ENCODE measurements around the gene OSBPL10. TPM values are rescaled to one million over a fixed set of nuclear protein-coding genes. Genes with fewer than 3 reads are reported as not detected.

OSBPL10 gene
- total and polyA plus RNA-seq, 2 donors (not counting 1 experiment from before 2014, with no cell fraction given): 7.1 to 7.5 TPM

DNA sequence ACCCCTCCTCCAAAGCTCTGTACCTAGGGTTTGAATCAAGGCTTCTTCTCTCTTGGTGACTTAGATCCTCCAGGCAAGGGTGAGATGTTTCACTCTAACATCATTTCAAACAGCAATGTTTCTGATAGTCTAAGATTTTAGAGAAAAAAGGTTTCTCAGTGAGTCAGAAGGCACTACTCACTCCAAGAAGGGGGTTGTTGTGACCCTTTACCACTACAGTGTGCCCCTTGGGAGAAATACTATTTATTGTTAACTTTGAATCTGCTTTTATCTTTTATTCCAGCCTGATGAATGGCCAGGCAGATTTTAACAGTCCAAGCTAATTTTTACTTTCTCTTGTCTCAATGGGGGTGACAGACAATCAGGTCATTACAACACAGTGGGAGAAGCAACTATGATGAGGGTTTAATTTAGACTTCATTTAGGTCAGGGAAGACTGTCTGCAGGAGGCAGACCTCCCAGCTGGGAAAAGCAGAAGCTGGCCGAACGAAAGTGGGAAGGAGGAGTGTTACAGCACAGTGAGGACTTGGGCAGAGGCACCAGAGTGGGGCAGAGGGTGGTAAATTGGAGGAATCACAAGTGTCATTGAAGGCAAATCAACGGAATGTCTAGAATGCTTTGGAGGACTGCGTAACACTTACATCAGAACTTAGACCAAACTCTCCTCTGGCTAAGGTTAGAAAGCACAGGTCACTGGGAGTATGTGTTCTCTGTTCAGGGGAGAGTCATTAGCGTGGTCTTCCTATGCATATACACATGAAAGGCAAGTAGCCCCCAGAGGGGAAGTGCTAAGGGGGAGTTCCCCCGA, 21.7 kb upstream of the OSBPL10 start:
- H3K79me2 ChIP-seq (ENCODE audit: control insufficient read depth, insufficient read depth, low read length): no peaks in the 10 kb centered on the region
- H3K27me3 ChIP-seq (ENCODE audit: control insufficient read depth, insufficient read depth, low read length): peaks cover 2% of the 10 kb centered on the region
- DNase-seq (ENCODE audit: low read depth in 2 of 2): peak in 1 of 2 donors; percentile 93
- no peaks in the 10 kb centered on the region for H3K4me1 ChIP-seq (ENCODE audit: control insufficient read depth, extremely low read depth, insufficient read depth, low read length)
- no peak overlapping the region for H3K27ac ChIP-seq (ENCODE audit: insufficient read depth, low read length)
- no peaks in the 10 kb centered on the region for H3K36me3 ChIP-seq (ENCODE audit: control insufficient read depth, insufficient read depth, low read length)
- no peaks in the 10 kb centered on the region for H4K20me1 ChIP-seq (ENCODE audit: control insufficient read depth, extremely low read depth, insufficient read depth, low read length)
- no peaks in the 10 kb centered on the region for H3K9me3 ChIP-seq (ENCODE audit: control insufficient read depth, insufficient read depth, low read depth, low read length)
- H3K9ac ChIP-seq (ENCODE audit: insufficient read depth, low read length): no peak overlapping the region
- H3K4me3 ChIP-seq (replicated peaks in 1 of 4; ENCODE audit: control extremely low read depth in 1 of 4, insufficient read depth in 1 of 4, low read depth in 3 of 4, low read length in 4 of 4): no peak overlapping the region
- H3K4me2 ChIP-seq (ENCODE audit: extremely low read depth, insufficient read depth, low read length): no peak overlapping the region
- TF ChIP-seq, protein P1, sequence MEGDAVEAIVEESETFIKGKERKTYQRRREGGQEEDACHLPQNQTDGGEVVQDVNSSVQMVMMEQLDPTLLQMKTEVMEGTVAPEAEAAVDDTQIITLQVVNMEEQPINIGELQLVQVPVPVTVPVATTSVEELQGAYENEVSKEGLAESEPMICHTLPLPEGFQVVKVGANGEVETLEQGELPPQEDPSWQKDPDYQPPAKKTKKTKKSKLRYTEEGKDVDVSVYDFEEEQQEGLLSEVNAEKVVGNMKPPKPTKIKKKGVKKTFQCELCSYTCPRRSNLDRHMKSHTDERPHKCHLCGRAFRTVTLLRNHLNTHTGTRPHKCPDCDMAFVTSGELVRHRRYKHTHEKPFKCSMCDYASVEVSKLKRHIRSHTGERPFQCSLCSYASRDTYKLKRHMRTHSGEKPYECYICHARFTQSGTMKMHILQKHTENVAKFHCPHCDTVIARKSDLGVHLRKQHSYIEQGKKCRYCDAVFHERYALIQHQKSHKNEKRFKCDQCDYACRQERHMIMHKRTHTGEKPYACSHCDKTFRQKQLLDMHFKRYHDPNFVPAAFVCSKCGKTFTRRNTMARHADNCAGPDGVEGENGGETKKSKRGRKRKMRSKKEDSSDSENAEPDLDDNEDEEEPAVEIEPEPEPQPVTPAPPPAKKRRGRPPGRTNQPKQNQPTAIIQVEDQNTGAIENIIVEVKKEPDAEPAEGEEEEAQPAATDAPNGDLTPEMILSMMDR (conservative IDR thresholded peaks at IDR 0.05 in 1 of 2, IDR thresholded peaks at IDR 0.05 in 1 of 2; ENCODE audit: low read depth in 1 of 2, low read length in 2 of 2): no peak
- TF ChIP-seq EZH2 (IDR thresholded peaks at IDR 0.05; ENCODE audit: low read length, missing control alignments): no peak
- H2AFZ ChIP-seq (ENCODE audit: low read length): no peak overlapping the region

- peaks cover 2% of the 10 kb centered on the region for H3K27me3 ChIP-seq (ENCODE audit: control insufficient read depth, insufficient read depth, low read length)
- DNase-seq (ENCODE audit: low read depth in 2 of 2): no peak
- no peak overlapping the region for H2AFZ ChIP-seq (ENCODE audit: low read length)
- no peak overlapping the region for H3K27ac ChIP-seq (ENCODE audit: insufficient read depth, low read length)
- H3K36me3 ChIP-seq (ENCODE audit: control insufficient read depth, insufficient read depth, low read length): no peaks in the 10 kb centered on the region
- H4K20me1 ChIP-seq (ENCODE audit: control insufficient read depth, extremely low read depth, insufficient read depth, low read length): no peaks in the 10 kb centered on the region
- H3K4me1 ChIP-seq (ENCODE audit: control insufficient read depth, extremely low read depth, insufficient read depth, low read length): no peaks in the 10 kb centered on the region
- H3K4me3 ChIP-seq (replicated peaks in 1 of 4; ENCODE audit: control extremely low read depth in 1 of 4, insufficient read depth in 1 of 4, low read depth in 3 of 4, low read length in 4 of 4): no peak overlapping the region
- H3K9me3 ChIP-seq (ENCODE audit: control insufficient read depth, insufficient read depth, low read depth, low read length): no peaks in the 10 kb centered on the region
- H3K79me2 ChIP-seq (ENCODE audit: control insufficient read depth, insufficient read depth, low read length): no peaks in the 10 kb centered on the region
- no peak overlapping the region for H3K9ac ChIP-seq (ENCODE audit: insufficient read depth, low read length)
- TF ChIP-seq, protein P1 (conservative IDR thresholded peaks at IDR 0.05 in 1 of 2, IDR thresholded peaks at IDR 0.05 in 1 of 2; ENCODE audit: low read depth in 1 of 2, low read length in 2 of 2): no peak
- TF ChIP-seq EZH2 (IDR thresholded peaks at IDR 0.05; ENCODE audit: low read length, missing control alignments): no peak
- no peak overlapping the region for H3K4me2 ChIP-seq (ENCODE audit: extremely low read depth, insufficient read depth, low read length)
Observed at GRCh38 chr3:32000877-32001276, 19.8 kb upstream of the OSBPL10 start.

DNA sequence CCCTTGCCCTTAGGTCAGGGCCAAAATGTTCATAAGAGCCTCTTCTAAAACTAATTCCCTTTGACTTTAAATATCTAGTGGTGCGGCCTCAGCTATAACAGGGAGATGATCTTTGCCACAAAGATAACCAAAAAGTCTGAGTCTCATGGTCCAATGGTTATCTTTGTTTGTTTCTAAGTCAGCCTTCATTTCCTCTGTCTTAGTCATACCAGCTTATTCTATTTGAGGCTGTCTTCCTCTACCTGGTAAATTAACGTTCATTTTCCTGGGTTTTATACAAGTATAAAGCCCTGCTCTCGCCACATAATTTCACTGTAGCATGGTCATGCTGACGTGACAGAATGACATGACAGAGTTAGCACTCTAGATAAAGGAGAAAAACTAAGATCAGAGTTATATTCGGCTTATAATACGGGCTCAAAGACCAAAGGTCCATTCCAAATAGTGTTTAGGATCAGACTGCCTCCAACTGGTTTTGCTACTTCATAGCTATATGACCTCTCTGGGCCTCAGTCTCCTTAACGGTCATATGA, 18.9 kb upstream of the OSBPL10 start:
- Histone ChIP-seq H3K36me3 (ENCODE audit: control insufficient read depth, insufficient read depth, low read length) (no peaks in the 10 kb centered on the region), H3K4me1 (ENCODE audit: control insufficient read depth, extremely low read depth, insufficient read depth, low read length) (no peaks in the 10 kb centered on the region), H3K4me2 (ENCODE audit: extremely low read depth, insufficient read depth, low read length) (no peak overlapping the region), H3K79me2 (ENCODE audit: control insufficient read depth, insufficient read depth, low read length) (no peaks in the 10 kb centered on the region), H3K4me3 (replicated peaks in 1 of 4; ENCODE audit: control extremely low read depth in 1 of 4, insufficient read depth in 1 of 4, low read depth in 3 of 4, low read length in 4 of 4) (no peak overlapping the region), H4K20me1 (ENCODE audit: control insufficient read depth, extremely low read depth, insufficient read depth, low read length) (no peaks in the 10 kb centered on the region), H2AFZ (ENCODE audit: low read length) (no peak overlapping the region), H3K27ac (ENCODE audit: insufficient read depth, low read length) (no peak overlapping the region), H3K9me3 (ENCODE audit: control insufficient read depth, insufficient read depth, low read depth, low read length) (no peaks in the 10 kb centered on the region), H3K9ac (ENCODE audit: insufficient read depth, low read length) (no peak overlapping the region), H3K27me3 (ENCODE audit: control insufficient read depth, insufficient read depth, low read length) (peaks cover 4% of the 10 kb centered on the region)
- DNase-seq (ENCODE audit: low read depth in 2 of 2): no peak
- TF ChIP-seq EZH2 (IDR thresholded peaks at IDR 0.05; ENCODE audit: low read length, missing control alignments): no peak
- TF ChIP-seq, protein P1 (conservative IDR thresholded peaks at IDR 0.05 in 1 of 2, IDR thresholded peaks at IDR 0.05 in 1 of 2; ENCODE audit: low read depth in 1 of 2, low read length in 2 of 2): no peak

All from fibroblast of lung (primary cell).